IPS-20b (cell line): ENCODE data around the gene ODAD3.
A peak's percentile ranks its signal among the peaks of the same experiment; 100 is the strongest.
"Not testable (repeated sequence)": the region's sequence is repeated elsewhere in the genome, so short reads cannot be mapped to it uniquely, and the experiment has no call there.

ENCODE experiments used
- H3K27ac ChIP-seq: one replicate; pipeline ENCODE4 v1.5.1; 2013; ENCODE audit warnings: low read length
- H3K27me3 ChIP-seq: 2 replicates; pipeline ENCODE4 v1.6.1; 2013; ENCODE audit warnings: mild to moderate bottlenecking, low read length, inconsistent platforms; ENCODE audit not compliant: insufficient read depth
- H3K36me3 ChIP-seq: 2 replicates; pipeline ENCODE4 v1.6.1; 2013; ENCODE audit warnings: low read depth, mild to moderate bottlenecking, inconsistent platforms, low read length, moderate library complexity; ENCODE audit not compliant: insufficient read depth
- H3K4me1 ChIP-seq: 2 replicates; pipeline ENCODE4 v1.6.1; 2013; ENCODE audit warnings: mild to moderate bottlenecking, control low read depth, inconsistent platforms, low read length, moderate library complexity; ENCODE audit not compliant: insufficient read depth
- H3K4me3 ChIP-seq: 2 replicates; pipeline ENCODE4 v1.5.1; 2013; ENCODE audit warnings: mild to moderate bottlenecking, low read length, inconsistent platforms
- H3K9ac ChIP-seq: 2 replicates; pipeline ENCODE4 v1.6.1; 2013; ENCODE audit warnings: low read depth, mild to moderate bottlenecking, inconsistent platforms, low read length, moderate library complexity
- H3K9me3 ChIP-seq: 2 replicates; pipeline ENCODE4 v1.6.1; 2013; ENCODE audit warnings: mild to moderate bottlenecking, low read depth, low read length, inconsistent platforms; ENCODE audit not compliant: insufficient read depth

The ODAD3 gene

GRCh38 chr19:11390933-11391680 is 43.8 kb downstream of the ODAD3 start:
- no peak overlapping the region for H3K4me3 ChIP-seq
- H3K4me1 ChIP-seq = no peaks in the 10 kb centered on the region
- H3K27ac ChIP-seq = no peak overlapping the region
- no peaks in the 10 kb centered on the region for H3K9me3 ChIP-seq
- H3K27me3 ChIP-seq = no peaks in the 10 kb centered on the region
- H3K9ac ChIP-seq = no peak overlapping the region
- H3K36me3 ChIP-seq = 0 out of 2 replicates have a peak, but pooled peaks cover 3% of the 10 kb centered on the region

- Histone ChIP-seq H3K4me1 (no peaks in the 10 kb centered on the region), H3K9ac (no peak overlapping the region), H3K4me3 (no peak overlapping the region), H3K9me3 (no peaks in the 10 kb centered on the region), H3K36me3 (0 out of 2 replicates have a peak, but pooled peaks cover 3% of the 10 kb centered on the region), H3K27ac (no peak overlapping the region), H3K27me3 (no peaks in the 10 kb centered on the region)
Observed at GRCh38 chr19:11390359-11390758, 44.6 kb downstream of the ODAD3 start.

GRCh38 chr19:11387162-11388034 is 47.5 kb downstream of the ODAD3 start:
- Histone ChIP-seq H3K36me3 (no peaks in the 10 kb centered on the region), H3K4me3 (no peak overlapping the region), H3K9me3 (no peaks in the 10 kb centered on the region), H3K4me1 (no peaks in the 10 kb centered on the region), H3K9ac (no peak overlapping the region), H3K27ac (no peak overlapping the region), H3K27me3 (peaks cover 14% of the 10 kb centered on the region; the same call in 1 of the 2 replicates)

GRCh38 chr19:11384778-11385129 is 50.2 kb downstream of the ODAD3 start:
- 0 out of 2 replicates have a peak, but pooled peaks cover 3% of the 10 kb centered on the region for H3K4me1 ChIP-seq
- no peak overlapping the region; the same call in 1 of the 2 replicates for H3K9ac ChIP-seq
- no peaks in the 10 kb centered on the region for H3K9me3 ChIP-seq
- no peak overlapping the region for H3K27ac ChIP-seq
- no peaks in the 10 kb centered on the region for H3K36me3 ChIP-seq
- H3K27me3 ChIP-seq = peaks cover 14% of the 10 kb centered on the region; the same call in 1 of the 2 replicates
- H3K4me3 ChIP-seq = no peak overlapping the region

GRCh38 chr19:11383706-11384048 is 51.2 kb downstream of the ODAD3 start:
- Histone ChIP-seq H3K27ac (no peak overlapping the region), H3K4me1 (0 out of 2 replicates have a peak, but pooled peaks cover 3% of the 10 kb centered on the region), H3K9me3 (no peaks in the 10 kb centered on the region), H3K4me3 (peak overlapping the region; percentile 71), H3K36me3 (no peaks in the 10 kb centered on the region), H3K9ac (peak overlapping the region; percentile 45; the same call in 1 of the 2 replicates), H3K27me3 (peaks cover 14% of the 10 kb centered on the region; the same call in 1 of the 2 replicates)

- H3K27ac ChIP-seq = no peak overlapping the region
- peaks cover 14% of the 10 kb centered on the region; the same call in 1 of the 2 replicates for H3K27me3 ChIP-seq
- no peaks in the 10 kb centered on the region for H3K36me3 ChIP-seq
- no peaks in the 10 kb centered on the region for H3K9me3 ChIP-seq
- peak overlapping the region; percentile 45; the same call in 1 of the 2 replicates for H3K9ac ChIP-seq
- H3K4me1 ChIP-seq = 0 out of 2 replicates have a peak, but pooled peaks cover 3% of the 10 kb centered on the region
- H3K4me3 ChIP-seq = peak overlapping the region; percentile 71
Observed at GRCh38 chr19:11382898-11383705, 51.8 kb downstream of the ODAD3 start.

- H3K4me3 ChIP-seq = peak overlapping the region; percentile 72
- H3K9me3 ChIP-seq = no peaks in the 10 kb centered on the region
- H3K4me1 ChIP-seq = peaks cover 3% of the 10 kb centered on the region; the same call in 1 of the 2 replicates
- H3K9ac ChIP-seq = peak overlapping the region; percentile 74; the same call in 1 of the 2 replicates
- H3K27me3 ChIP-seq = peaks cover 14% of the 10 kb centered on the region; the same call in 1 of the 2 replicates
- no peak overlapping the region for H3K27ac ChIP-seq
- H3K36me3 ChIP-seq = no peaks in the 10 kb centered on the region
Observed at GRCh38 chr19:11380653-11381537, 54.0 kb downstream of the ODAD3 start.

- Histone ChIP-seq H3K4me3 (peak overlapping the region; percentile 72), H3K27me3 (peaks cover 14% of the 10 kb centered on the region; the same call in 1 of the 2 replicates), H3K4me1 (peaks cover 7% of the 10 kb centered on the region; the same call in 1 of the 2 replicates), H3K27ac (no peak overlapping the region), H3K36me3 (no peaks in the 10 kb centered on the region), H3K9me3 (no peaks in the 10 kb centered on the region), H3K9ac (peak overlapping the region; percentile 74; the same call in 1 of the 2 replicates)
Observed at GRCh38 chr19:11379857-11380350, 55.0 kb downstream of the ODAD3 start.

- H3K4me3 ChIP-seq, H3K9ac ChIP-seq, H3K4me1 ChIP-seq, H3K9me3 ChIP-seq, H3K27ac ChIP-seq, H3K36me3 ChIP-seq: not testable (repeated sequence)
- peaks cover 14% of the 10 kb centered on the region; the same call in 1 of the 2 replicates for H3K27me3 ChIP-seq
Observed at GRCh38 chr19:11379269-11379845, 55.6 kb downstream of the ODAD3 start.
